CD14-positive monocyte (primary cell): Measurements from ENCODE around the gene LRRC4C. TPM values are rescaled to one million over a fixed set of nuclear protein-coding genes. Genes with fewer than 3 reads are reported as not detected.

ENCODE experiments used
- DNase-seq, 3 donors: peaks; one replicate each; pipeline ENCODE4 v3.0.0-alpha.2; 2011 to 2022
- H2AFZ ChIP-seq: 2 replicates; pipeline ENCODE4 v1.6.0; 2012; ENCODE audit warnings: mild to moderate bottlenecking, low read depth, low read length, inconsistent platforms; ENCODE audit not compliant: insufficient read depth, poor library complexity, severe bottlenecking
- H3K27ac ChIP-seq, 2 donors: 1 replicate in 1 of 2; 2 replicates in 1 of 2; pipeline ENCODE4 v1.5.1; 2012 to 2013; ENCODE audit warnings: low read length in 2 of 2, control low read depth in 1 of 2, inconsistent platforms in 1 of 2, low read depth in 1 of 2, mild to moderate bottlenecking in 1 of 2
- H3K27me3 ChIP-seq, 2 donors: one replicate each; pipeline versions ENCODE4 v1.6.0 to v1.6.1; 2011 to 2013; ENCODE audit warnings: low read length in 2 of 2; ENCODE audit not compliant: control insufficient read depth in 2 of 2, insufficient read depth in 2 of 2
- H3K36me3 ChIP-seq, 2 donors: replicated peaks in 1 of 2; 1 replicate in 1 of 2; 2 replicates in 1 of 2; pipeline versions ENCODE4 v1.5.1 to v1.6.1; 2012 to 2013; ENCODE audit warnings: low read length in 2 of 2, control low read depth in 1 of 2, inconsistent platforms in 1 of 2, mild to moderate bottlenecking in 1 of 2; ENCODE audit not compliant: insufficient read depth in 2 of 2, control insufficient read depth in 1 of 2
- H3K4me1 ChIP-seq, 2 donors: 1 replicate in 1 of 2; 2 replicates in 1 of 2; pipeline versions ENCODE4 v1.5.1 to v1.6.1; 2012 to 2013; ENCODE audit warnings: low read length in 2 of 2, control low read depth in 1 of 2, inconsistent platforms in 1 of 2, mild to moderate bottlenecking in 1 of 2, moderate library complexity in 1 of 2; ENCODE audit not compliant: insufficient read depth in 2 of 2, control insufficient read depth in 1 of 2
- H3K4me2 ChIP-seq: replicated peaks from 2 replicates; pipeline ENCODE3; 2012; ENCODE audit warnings: low read length, moderate library complexity, mild to moderate bottlenecking; ENCODE audit not compliant: poor library complexity, severe bottlenecking; ENCODE audit errors: extremely low read depth
- H3K4me3 ChIP-seq, 3 experiments: fragments of 200-600 bp in 1 of 3; sonication (generic) in 1 of 3; replicated peaks in 1 of 3; 1 replicate in 2 of 3; 2 replicates in 1 of 3; pipeline ENCODE4 v1.5.1; 2011 to 2013; ENCODE audit warnings: low read length in 3 of 3, mild to moderate bottlenecking in 3 of 3, control low read depth in 2 of 3, low read depth in 2 of 3, inconsistent platforms in 1 of 3, moderate library complexity in 1 of 3
- H3K79me2 ChIP-seq: 2 replicates; pipeline ENCODE4 v1.6.0; 2012; ENCODE audit warnings: mild to moderate bottlenecking, control low read depth, inconsistent platforms, low read length, moderate library complexity; ENCODE audit not compliant: insufficient read depth
- H3K9ac ChIP-seq: 2 replicates; pipeline ENCODE4 v1.6.0; 2017; ENCODE audit warnings: low read length, mild to moderate bottlenecking; ENCODE audit not compliant: insufficient read depth, poor library complexity, severe bottlenecking
- H3K9me3 ChIP-seq, 2 donors: replicated peaks in 1 of 2; 1 replicate in 1 of 2; 2 replicates in 1 of 2; pipeline versions ENCODE4 v1.5.1 to v1.6.1; 2012 to 2013; ENCODE audit warnings: low read length in 2 of 2, control low read depth in 1 of 2; ENCODE audit not compliant: control insufficient read depth in 1 of 2, insufficient read depth in 1 of 2
- H4K20me1 ChIP-seq: 2 replicates; pipeline ENCODE4 v1.6.0; 2012; ENCODE audit warnings: mild to moderate bottlenecking, low read length, control low read depth, moderate library complexity; ENCODE audit not compliant: insufficient read depth
- H3K27ac Mint-ChIP-seq, 7 donors: one replicate each; pipeline ENCODE4 v1.8.0; 2020; ENCODE audit warnings: mild to moderate bottlenecking in 7 of 7, mixed read lengths in 7 of 7, moderate library complexity in 6 of 7, inconsistent platforms in 2 of 7
- H3K27me3 Mint-ChIP-seq, 3 donors: one replicate each; pipeline ENCODE4 v1.8.0; 2021 to 2022; ENCODE audit warnings: low read depth in 3 of 3, mild to moderate bottlenecking in 3 of 3, mixed read lengths in 3 of 3, moderate library complexity in 3 of 3, inconsistent platforms in 1 of 3
- H3K36me3 Mint-ChIP-seq, 2 donors: one replicate each; pipeline ENCODE4 v1.8.0; 2020; ENCODE audit warnings: mixed read lengths in 2 of 2, inconsistent platforms in 1 of 2, mild to moderate bottlenecking in 1 of 2
- H3K4me1 Mint-ChIP-seq: one replicate; pipeline ENCODE4 v1.8.0; 2020; ENCODE audit warnings: mild to moderate bottlenecking, mixed read lengths
- H3K4me3 Mint-ChIP-seq, 2 donors: one replicate each; pipeline ENCODE4 v1.8.0; 2020; ENCODE audit warnings: mild to moderate bottlenecking in 2 of 2, mixed read lengths in 2 of 2, moderate library complexity in 1 of 2
- H3K9me3 Mint-ChIP-seq, 7 donors: one replicate each; pipeline ENCODE4 v1.8.0; 2020 to 2022; ENCODE audit warnings: mixed read lengths in 7 of 7, mild to moderate bottlenecking in 6 of 7, moderate library complexity in 6 of 7, inconsistent platforms in 2 of 7
- WGBS: methylation state at CpG from one replicate; pipeline ENCODE4 v1.1.5; 2013; ENCODE audit warnings: missing lambda C conversion rate; ENCODE audit not compliant: insufficient coverage; 5-methylcytosine and 5-hydroxymethylcytosine counted together
- intact Hi-C, 2 donors: fragments of 100-400 bp; cut with micrococcal nuclease; formaldehyde crosslinking; loops; one replicate each; pipeline versions ENCODE4 v1.15.0 to v1.15.1; 2023
- polyA plus RNA-seq, 3 donors: library from polyadenylated mRNA; depleted of rRNA in 1 of 3; unstranded in 2 of 3; stranded (reverse) in 1 of 3; fragments of 300-500 nt in 2 of 3; fragments of >200 nt in 1 of 3; fragmentation: Illumina TruSeq in 2 of 3; gene quantifications; 1 replicate in 2 of 3; 2 replicates in 1 of 3; pipeline ENCODE4 v1.2.3, GENCODE V29; 2012 to 2021
- TF ChIP-seq, protein P1 (sequence below): fragments of 200-600 bp; IDR thresholded peaks from one replicate; pipeline ENCODE4 v1.8.0; 2022; ENCODE audit warnings: antibody characterized with exemption, mild to moderate bottlenecking

Gene LRRC4C
- polyA plus RNA-seq, 3 donors = not detected

DNA sequence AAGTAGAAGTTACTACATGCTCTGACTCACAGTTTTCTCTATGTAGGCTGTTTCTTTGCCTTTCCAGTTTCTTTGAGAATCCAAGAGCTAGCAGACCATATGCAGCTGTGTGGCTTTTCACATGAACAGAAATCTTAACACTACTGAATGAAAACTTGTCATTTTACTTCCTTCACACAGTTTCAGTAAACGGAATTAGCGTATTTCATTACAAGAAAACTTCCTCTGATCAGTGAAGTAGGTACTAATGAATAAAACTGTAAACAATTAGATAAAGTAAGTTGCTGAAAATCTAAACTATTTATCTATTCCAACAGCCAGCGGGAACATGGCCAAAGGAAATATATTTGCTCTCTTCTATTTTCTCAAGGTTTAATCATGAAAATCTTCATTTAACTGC is 953.2 kb downstream of the LRRC4C start:
- no CpG with 5 or more reads among the region's 3 CpGs for WGBS

DNA sequence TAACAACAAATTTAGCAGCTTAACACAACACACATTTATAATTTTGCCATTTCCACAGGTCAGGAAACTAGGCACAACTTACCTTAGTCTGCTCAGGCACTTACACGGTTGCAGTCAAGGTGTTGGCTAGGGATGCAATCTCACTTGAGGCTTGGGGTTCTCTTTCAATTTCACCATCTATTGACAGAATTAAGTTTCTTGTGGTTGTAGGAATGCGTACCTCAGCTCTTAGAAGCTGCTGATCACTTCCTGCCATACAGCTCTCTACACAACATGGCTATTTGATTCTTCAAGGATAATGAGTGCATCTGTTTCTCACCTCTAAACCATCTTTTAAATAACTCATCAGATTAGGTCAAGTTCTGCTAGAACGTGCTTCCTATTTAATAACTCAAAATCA is 968.1 kb downstream of the LRRC4C start:
- TF ChIP-seq, protein P1, sequence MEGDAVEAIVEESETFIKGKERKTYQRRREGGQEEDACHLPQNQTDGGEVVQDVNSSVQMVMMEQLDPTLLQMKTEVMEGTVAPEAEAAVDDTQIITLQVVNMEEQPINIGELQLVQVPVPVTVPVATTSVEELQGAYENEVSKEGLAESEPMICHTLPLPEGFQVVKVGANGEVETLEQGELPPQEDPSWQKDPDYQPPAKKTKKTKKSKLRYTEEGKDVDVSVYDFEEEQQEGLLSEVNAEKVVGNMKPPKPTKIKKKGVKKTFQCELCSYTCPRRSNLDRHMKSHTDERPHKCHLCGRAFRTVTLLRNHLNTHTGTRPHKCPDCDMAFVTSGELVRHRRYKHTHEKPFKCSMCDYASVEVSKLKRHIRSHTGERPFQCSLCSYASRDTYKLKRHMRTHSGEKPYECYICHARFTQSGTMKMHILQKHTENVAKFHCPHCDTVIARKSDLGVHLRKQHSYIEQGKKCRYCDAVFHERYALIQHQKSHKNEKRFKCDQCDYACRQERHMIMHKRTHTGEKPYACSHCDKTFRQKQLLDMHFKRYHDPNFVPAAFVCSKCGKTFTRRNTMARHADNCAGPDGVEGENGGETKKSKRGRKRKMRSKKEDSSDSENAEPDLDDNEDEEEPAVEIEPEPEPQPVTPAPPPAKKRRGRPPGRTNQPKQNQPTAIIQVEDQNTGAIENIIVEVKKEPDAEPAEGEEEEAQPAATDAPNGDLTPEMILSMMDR = no peak
- intact Hi-C loops = no loop called here

More for the DNA sequence above, 953.2 kb downstream of the LRRC4C start:
- no peaks in the 10 kb centered on the region for H3K36me3 Mint-ChIP-seq
- no peaks in the 10 kb centered on the region for H3K4me1 ChIP-seq
- H2AFZ ChIP-seq = no peak overlapping the region
- TF ChIP-seq, protein P1 = no peak
- no peaks in the 10 kb centered on the region for H3K79me2 ChIP-seq
- no peaks in the 10 kb centered on the region for H4K20me1 ChIP-seq
- intact Hi-C loops = no loop called here
- no peaks in the 10 kb centered on the region for H3K27me3 ChIP-seq
- no peak overlapping the region for H3K4me2 ChIP-seq
- no peak overlapping the region for H3K4me3 Mint-ChIP-seq
- no peak overlapping the region for H3K27ac Mint-ChIP-seq
- peaks cover 0 to 4% of the 10 kb centered on the region in 2 donors for H3K9me3 ChIP-seq
- H3K27ac ChIP-seq = no peak overlapping the region
- no peaks in the 10 kb centered on the region for H3K4me1 Mint-ChIP-seq
- H3K36me3 ChIP-seq = no peaks in the 10 kb centered on the region
- no peak for DNase-seq
- H3K27me3 Mint-ChIP-seq = no peaks in the 10 kb centered on the region
- no peak overlapping the region for H3K4me3 ChIP-seq
- peaks cover 0 to 7% (median 3%) of the 10 kb centered on the region in 7 donors for H3K9me3 Mint-ChIP-seq
- no peak overlapping the region for H3K9ac ChIP-seq

More for the DNA sequence above, 968.1 kb downstream of the LRRC4C start:
- Histone ChIP-seq H3K4me1 (no peaks in the 10 kb centered on the region), H3K9me3 (peaks cover 0 to 5% of the 10 kb centered on the region in 2 donors), H3K27ac (no peak overlapping the region), H3K4me3 (no peak overlapping the region), H3K36me3 (no peaks in the 10 kb centered on the region), H3K79me2 (no peaks in the 10 kb centered on the region), H3K9ac (no peak overlapping the region), H2AFZ (no peak overlapping the region), H3K4me2 (no peak overlapping the region), H4K20me1 (no peaks in the 10 kb centered on the region), H3K27me3 (no peaks in the 10 kb centered on the region)
- H3K4me1 Mint-ChIP-seq = no peaks in the 10 kb centered on the region
- DNase-seq = no peak
- no peak overlapping the region for H3K27ac Mint-ChIP-seq
- no peak overlapping the region for H3K4me3 Mint-ChIP-seq
- H3K27me3 Mint-ChIP-seq = no peaks in the 10 kb centered on the region
- H3K36me3 Mint-ChIP-seq = no peaks in the 10 kb centered on the region
- no CpG with 5 or more reads among the region's 3 CpGs for whole genome bisulfite sequencing
- peaks cover 0 to 3% (median 0%) of the 10 kb centered on the region in 7 donors for H3K9me3 Mint-ChIP-seq
